Effector CD8-positive, alpha-beta T cell (primary cell): Measurements from ENCODE around the gene NDUFA13.

Experiments
- DNase-seq: peaks from one replicate; lab custom pipeline; 2025; lab: John Stamatoyannopoulos, UW

NDUFA13 gene

GRCh38 chr19:19571071-19571786 lies 55.2 kb downstream of the NDUFA13 start:
- DNase-seq: no peak

GRCh38 chr19:19575411-19575810 lies 59.4 kb downstream of the NDUFA13 start:
- DNase-seq: no peak
